Body of pancreas (tissue), 4 donors: ENCODE measurements around the gene MIOX. TPM values are rescaled to one million over a fixed set of nuclear protein-coding genes. Genes with fewer than 3 reads are reported as not detected.

Experiments
- ATAC-seq: fragments of 150-250 bp; one replicate; pipeline ENCODE4 v1.9.1; 2016
- DNase-seq, 4 donors: peaks; one replicate each; pipeline ENCODE4 v3.0.0-alpha.2; 2019
- H3K27ac ChIP-seq, 4 donors: fragments of 200-600 bp; sonication (generic); 1 replicate in 3 of 4; 2 replicates in 1 of 4; pipeline versions ENCODE4 v1.5.1 to v1.6.1; 2016 to 2019; ENCODE audit warnings: mild to moderate bottlenecking in 1 of 4, mixed read lengths in 1 of 4, moderate library complexity in 1 of 4
- H3K27me3 ChIP-seq, 2 donors: fragments of 200-600 bp; sonication (generic); one replicate each; pipeline ENCODE4 v1.6.0; 2016; ENCODE audit warnings: mild to moderate bottlenecking in 1 of 2
- H3K36me3 ChIP-seq, 2 donors: fragments of 200-600 bp; sonication (generic); replicated peaks in 1 of 2; 2 replicates each; pipeline ENCODE4 v1.5.1; 2016; ENCODE audit warnings: low read depth in 2 of 2; ENCODE audit not compliant: insufficient read depth in 1 of 2
- H3K4me1 ChIP-seq: fragments of 200-600 bp; sonication (generic); one replicate; pipeline ENCODE4 v1.6.0; 2016
- H3K4me3 ChIP-seq, 2 donors: fragments of 200-600 bp; sonication (generic); 1 replicate in 1 of 2; 2 replicates in 1 of 2; pipeline ENCODE4 v1.5.1; 2016 to 2019
- H3K9me3 ChIP-seq, 3 donors: fragments of 200-600 bp; sonication (generic); 1 replicate in 2 of 3; 2 replicates in 1 of 3; pipeline ENCODE4 v1.5.1; 2016
- POLR2A ChIP-seq, 3 donors: fragments of 450-650 bp; IDR thresholded peaks; one replicate each; pipeline ENCODE4 v1.6.1; 2016; ENCODE audit warnings: antibody characterized with exemption in 3 of 3, mild to moderate bottlenecking in 2 of 3
- WGBS, 2 donors: methylation state at CpG; one replicate each; pipeline ENCODE4 v1.1.5; 2017; 5-methylcytosine and 5-hydroxymethylcytosine counted together
- intact Hi-C: fragments of 100-400 bp; cut with DNase I; formaldehyde crosslinking; loops from one replicate; pipeline ENCODE4 v1.15.1; 2023
- total RNA-seq, 2 donors: library from RNA; depleted of rRNA; stranded (reverse); fragments of >200 nt; gene quantifications; one replicate each; pipeline ENCODE4 v1.1.0, GENCODE V29; 2016
- TF ChIP-seq, protein P1 (sequence below), 7 experiments: fragments of 450-650 bp in 4 of 7; fragments of 200-600 bp in 3 of 7; sonication (generic) in 3 of 7; IDR thresholded peaks; one replicate each; pipeline ENCODE4 v1.5.1; 2016 to 2019; ENCODE audit warnings: antibody characterized with exemption in 7 of 7

The MIOX gene
- total RNA-seq, 2 donors from 2014 or later = not detected

DNA sequence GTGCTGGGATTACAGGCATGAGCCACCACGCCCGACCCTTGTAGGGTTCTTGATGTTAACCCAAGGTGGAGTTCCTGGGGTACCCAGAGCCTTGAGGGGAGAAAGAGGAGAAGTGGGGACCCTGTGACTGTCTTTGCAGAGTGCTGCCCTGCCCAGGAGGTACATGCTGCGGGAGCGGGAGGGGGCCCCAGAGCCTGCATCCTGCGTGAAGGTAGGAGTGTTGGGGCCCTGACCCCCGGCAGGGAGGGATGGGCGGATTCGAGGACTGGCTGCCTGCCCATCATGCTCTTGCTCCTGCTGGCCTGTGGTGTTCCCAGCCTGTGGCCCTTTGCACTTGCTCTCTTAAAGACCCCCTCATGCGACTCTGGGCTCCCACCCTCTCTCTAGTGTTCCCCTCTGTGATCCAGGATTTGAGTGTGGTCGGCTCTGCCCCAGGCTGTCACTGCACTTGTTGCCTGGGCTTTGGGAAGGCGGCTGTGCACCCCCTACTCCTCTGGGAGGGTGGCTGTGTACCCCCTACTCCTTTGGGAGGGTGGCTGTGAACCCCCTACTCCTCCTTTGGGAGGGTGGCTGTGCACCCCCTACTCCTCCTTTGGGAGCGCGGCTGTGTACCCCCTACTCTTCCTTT is 34.3 kb downstream of the MIOX start:
- no peak overlapping the region for H3K4me3 ChIP-seq
- H3K9me3 ChIP-seq = no peaks in the 10 kb centered on the region
- H3K27me3 ChIP-seq = no peaks in the 10 kb centered on the region
- peaks cover 15% of the 10 kb centered on the region for H3K4me1 ChIP-seq
- intact Hi-C loops = no loop called here
- no peak overlapping the region for H3K27ac ChIP-seq
- ATAC-seq (no peak), DNase-seq (no peak)
- peaks cover 0 to 12% of the 10 kb centered on the region in 2 donors for H3K36me3 ChIP-seq
- TF ChIP-seq POLR2A (IDR thresholded peaks at IDR 0.05) = no peak
- TF ChIP-seq, protein P1, sequence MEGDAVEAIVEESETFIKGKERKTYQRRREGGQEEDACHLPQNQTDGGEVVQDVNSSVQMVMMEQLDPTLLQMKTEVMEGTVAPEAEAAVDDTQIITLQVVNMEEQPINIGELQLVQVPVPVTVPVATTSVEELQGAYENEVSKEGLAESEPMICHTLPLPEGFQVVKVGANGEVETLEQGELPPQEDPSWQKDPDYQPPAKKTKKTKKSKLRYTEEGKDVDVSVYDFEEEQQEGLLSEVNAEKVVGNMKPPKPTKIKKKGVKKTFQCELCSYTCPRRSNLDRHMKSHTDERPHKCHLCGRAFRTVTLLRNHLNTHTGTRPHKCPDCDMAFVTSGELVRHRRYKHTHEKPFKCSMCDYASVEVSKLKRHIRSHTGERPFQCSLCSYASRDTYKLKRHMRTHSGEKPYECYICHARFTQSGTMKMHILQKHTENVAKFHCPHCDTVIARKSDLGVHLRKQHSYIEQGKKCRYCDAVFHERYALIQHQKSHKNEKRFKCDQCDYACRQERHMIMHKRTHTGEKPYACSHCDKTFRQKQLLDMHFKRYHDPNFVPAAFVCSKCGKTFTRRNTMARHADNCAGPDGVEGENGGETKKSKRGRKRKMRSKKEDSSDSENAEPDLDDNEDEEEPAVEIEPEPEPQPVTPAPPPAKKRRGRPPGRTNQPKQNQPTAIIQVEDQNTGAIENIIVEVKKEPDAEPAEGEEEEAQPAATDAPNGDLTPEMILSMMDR (IDR thresholded peaks at IDR 0.05) = no peak
- 82 to 92% methylated on average over 12 to 13 of the region's 13 CpGs for WGBS, 2 donors

DNA sequence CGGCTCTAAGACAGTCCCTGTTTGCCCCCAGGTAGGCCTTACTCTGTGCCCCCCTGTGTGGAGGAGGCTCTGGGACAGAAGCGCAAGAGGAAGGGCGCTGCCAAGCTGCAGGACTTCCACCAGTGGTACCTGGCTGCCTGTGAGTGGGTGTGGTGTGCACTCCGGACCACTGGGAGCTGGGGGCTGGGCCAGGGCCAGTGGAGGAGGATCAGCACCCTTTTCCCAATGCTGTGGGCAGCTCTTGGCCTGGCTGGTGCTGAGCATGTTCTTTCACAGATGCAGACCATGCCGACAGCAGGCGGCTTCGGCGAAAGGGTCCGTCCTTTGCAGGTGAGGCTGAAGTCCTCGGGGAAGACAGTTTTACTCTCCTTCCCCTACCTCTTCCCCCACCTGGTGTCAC is 35.1 kb downstream of the MIOX start:
- no peak for DNase-seq
- Histone ChIP-seq H3K27me3 (no peaks in the 10 kb centered on the region), H3K4me1 (peaks cover 23% of the 10 kb centered on the region), H3K4me3 (no peak overlapping the region), H3K9me3 (no peaks in the 10 kb centered on the region), H3K36me3 (peaks cover 0 to 12% of the 10 kb centered on the region in 2 donors), H3K27ac (no peak overlapping the region)
- no peak for ATAC-seq
- intact Hi-C loops = no loop called here
- TF ChIP-seq, protein P1 (IDR thresholded peaks at IDR 0.05) = no peak
- TF ChIP-seq POLR2A (IDR thresholded peaks at IDR 0.05) = no peak
- WGBS, 2 donors = 80 to 88% methylated on average over 1 to 10 of the region's 10 CpGs

DNA sequence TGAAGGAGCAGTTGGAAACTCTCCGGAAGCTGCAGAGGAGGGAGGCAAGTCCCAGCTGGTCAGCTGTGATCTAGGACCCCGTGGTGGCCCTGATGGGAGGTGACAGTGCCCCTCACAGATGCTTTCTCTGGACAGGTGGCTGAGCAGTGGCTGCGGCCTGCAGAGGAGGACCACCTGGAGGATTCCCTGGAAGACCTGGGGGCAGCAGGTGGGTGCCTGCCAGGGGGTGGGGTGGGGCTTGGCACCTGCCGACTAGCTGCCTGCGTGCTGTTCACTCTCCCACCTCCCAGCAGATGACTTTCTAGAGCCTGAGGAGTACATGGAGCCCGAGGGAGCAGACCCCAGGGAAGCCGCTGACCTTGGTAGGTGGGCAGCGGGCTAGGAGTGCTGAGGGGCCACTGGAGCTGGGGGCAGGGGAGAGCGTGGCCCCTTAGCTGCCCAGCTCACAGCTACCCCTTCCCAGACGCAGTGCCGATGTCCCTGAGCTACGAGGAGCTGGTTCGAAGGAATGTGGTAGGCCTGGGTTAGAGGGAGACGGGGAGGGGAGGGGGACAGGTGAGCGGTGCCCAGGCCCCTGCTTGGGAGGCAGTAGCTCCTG is 35.6 kb downstream of the MIOX start:
- ATAC-seq = no peak
- TF ChIP-seq, protein P1 (IDR thresholded peaks at IDR 0.05) = no peak
- no peak for TF ChIP-seq POLR2A (IDR thresholded peaks at IDR 0.05)
- no peak overlapping the region for H3K27ac ChIP-seq
- 89 to 98% methylated on average over 6 to 15 of the region's 15 CpGs for WGBS, 2 donors
- peaks cover 0 to 12% of the 10 kb centered on the region in 2 donors for H3K36me3 ChIP-seq
- H3K4me3 ChIP-seq = no peak overlapping the region
- peaks cover 29% of the 10 kb centered on the region for H3K4me1 ChIP-seq
- H3K27me3 ChIP-seq = no peaks in the 10 kb centered on the region
- no peak for DNase-seq
- H3K9me3 ChIP-seq = no peaks in the 10 kb centered on the region
- intact Hi-C loops = no loop called here

DNA sequence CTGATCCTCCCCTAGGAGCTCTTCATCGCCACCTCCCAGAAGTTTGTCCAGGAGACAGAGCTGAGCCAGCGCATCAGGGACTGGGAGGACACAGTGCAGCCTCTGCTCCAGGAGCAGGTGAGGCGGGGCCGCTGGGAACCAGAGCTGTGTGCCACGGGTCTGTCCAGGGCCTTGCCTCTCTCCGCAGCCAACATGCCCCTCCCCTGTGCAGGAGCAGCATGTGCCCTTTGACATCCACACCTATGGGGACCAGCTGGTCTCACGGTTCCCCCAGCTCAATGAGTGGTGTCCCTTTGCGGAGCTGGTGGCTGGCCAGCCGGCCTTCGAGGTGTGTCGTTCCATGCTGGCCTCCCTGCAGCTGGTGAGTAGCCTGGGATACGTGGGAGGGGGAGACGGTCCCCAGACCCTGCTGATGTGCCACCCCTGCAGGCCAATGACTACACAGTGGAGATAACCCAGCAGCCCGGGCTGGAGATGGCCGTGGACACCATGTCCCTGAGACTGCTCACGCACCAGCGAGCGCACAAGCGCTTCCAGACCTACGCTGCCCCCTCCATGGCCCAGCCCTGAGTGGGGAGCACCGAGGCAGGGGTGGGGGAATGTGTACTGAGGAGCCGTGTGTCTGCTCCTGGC is 36.3 kb downstream of the MIOX start:
- peaks cover 33% of the 10 kb centered on the region for H3K4me1 ChIP-seq
- TF ChIP-seq, protein P1 (IDR thresholded peaks at IDR 0.05) = no peak
- TF ChIP-seq POLR2A (IDR thresholded peaks at IDR 0.05) = no peak
- no peak for ATAC-seq
- DNase-seq = no peak
- intact Hi-C loops = no loop called here
- no peak overlapping the region for H3K27ac ChIP-seq
- peaks cover 0 to 12% of the 10 kb centered on the region in 2 donors for H3K36me3 ChIP-seq
- H3K4me3 ChIP-seq = no peak overlapping the region
- 86 to 96% methylated on average over 5 to 15 of the region's 22 CpGs for WGBS, 2 donors
- no peaks in the 10 kb centered on the region for H3K27me3 ChIP-seq
- no peaks in the 10 kb centered on the region for H3K9me3 ChIP-seq
